A549 (cell line): ENCODE results near the gene WDCP. TPM values are rescaled to one million over a fixed set of nuclear protein-coding genes. Genes with fewer than 3 reads are reported as not detected.

ENCODE experiments used
- ATAC-seq, 2 experiments: fragments of 200-7000 bp in 1 of 2; fragments of >200 bp in 1 of 2; cut with Nextera tagmentation in 1 of 2; cut with Tn5 transposase in 1 of 2; 3 replicates each; pipeline versions ENCODE4 v1.8.0 to v1.9.1; 2018 to 2020; ENCODE audit warnings: mild to moderate bottlenecking in 1 of 2, moderate library complexity in 1 of 2
- CTCF ChIA-PET: fragments of 300-600 bp; sonication (Branson Sonifier 250); formaldehyde crosslinking; extraction: SDS; loops from one replicate; lab custom pipeline; 2021; ENCODE audit warnings: antibody characterized with exemption, inconsistent platforms; lab: Yijun Ruan, JAX
- POLR2A ChIA-PET: fragments of 350-600 bp; formaldehyde crosslinking; extraction: SDS; loops from one replicate; lab custom pipeline; 2021; ENCODE audit warnings: antibody characterized with exemption, inconsistent platforms; lab: Yijun Ruan, JAX
- DNase-seq, 2 experiments: peaks; one replicate each; pipeline versions ENCODE4 v3.0.0 to v3.0.0-alpha.2; 2011 to 2016; ENCODE audit warnings: low read depth in 1 of 2, low spot score in 1 of 2
- FAIRE-seq: peaks from 2 replicates; lab custom pipeline; 2011; peaks lifted over from hg19 to GRCh38; lab: Jason Lieb, UNC
- H3K27ac ChIP-seq, 2 experiments: fragments of >200 bp; sonication (Bioruptor Twin); formaldehyde crosslinking; 3 replicates each; pipeline ENCODE4 v1.5.1; 2016 to 2017
- H3K4me1 ChIP-seq: fragments of >200 bp; sonication (Bioruptor Twin); formaldehyde crosslinking; 3 replicates; pipeline ENCODE4 v1.6.1; 2016
- H3K4me2 ChIP-seq: fragments of >200 bp; sonication (Bioruptor Twin); formaldehyde crosslinking; 3 replicates; pipeline ENCODE4 v1.6.1; 2016
- H3K4me3 ChIP-seq: fragments of >200 bp; sonication (Bioruptor Twin); formaldehyde crosslinking; 3 replicates; pipeline ENCODE4 v1.5.1; 2016
- H3K9me3 ChIP-seq: fragments of >200 bp; sonication (Bioruptor Twin); formaldehyde crosslinking; 3 replicates; pipeline ENCODE4 v1.6.1; 2016
- ATOH8 ChIP-seq: fragments of 250-450 bp; sonication (Bioruptor Pico); IDR thresholded peaks from 2 replicates; pipeline ENCODE4 v1.5.0; 2020; ENCODE audit warnings: low read depth, mild to moderate bottlenecking, moderate library complexity
- BCL3 ChIP-seq: fragments of >200 bp; sonication (Bioruptor Twin); formaldehyde crosslinking; IDR thresholded peaks from 3 replicates; pipeline ENCODE4 v1.6.1; 2016
- CHD4 ChIP-seq: fragments of 200-600 bp; sonication (generic); IDR thresholded peaks from 2 replicates; pipeline ENCODE4 v1.6.1; 2016; ENCODE audit warnings: antibody characterized with exemption, mild to moderate bottlenecking, borderline replicate concordance
- CTCF ChIP-seq: fragments of >200 bp; sonication (Bioruptor Twin); formaldehyde crosslinking; IDR thresholded peaks from 3 replicates; pipeline ENCODE4 v1.5.1; 2016
- ELK1 ChIP-seq: fragments of 150-350 bp; IDR thresholded peaks from 2 replicates; pipeline ENCODE4 v1.6.1; 2014; ENCODE audit warnings: low read depth, mild to moderate bottlenecking, low read length
- FOSL2 ChIP-seq, 2 experiments: fragments of 450-650 bp in 1 of 2; fragments of >200 bp in 1 of 2; sonication (Bioruptor Twin) in 1 of 2; formaldehyde crosslinking; IDR thresholded peaks; 2 replicates each; pipeline versions ENCODE4 v1.5.0 to v1.6.1; 2016 to 2020; ENCODE audit warnings: mild to moderate bottlenecking in 1 of 2, moderate library complexity in 1 of 2
- FOXS1 ChIP-seq: fragments of 250-450 bp; sonication (Bioruptor Pico); IDR thresholded peaks from 2 replicates; pipeline ENCODE4 v1.5.0; 2020; ENCODE audit warnings: mild to moderate bottlenecking, moderate library complexity
- GATA3 ChIP-seq: IDR thresholded peaks from 2 replicates; pipeline ENCODE4 v1.6.1; 2012; ENCODE audit warnings: borderline replicate concordance
- HDAC2 ChIP-seq: fragments of 200-600 bp; sonication (generic); IDR thresholded peaks from 2 replicates; pipeline ENCODE4 v1.6.1; 2016
- KDM5A ChIP-seq: fragments of 200-600 bp; sonication (generic); IDR thresholded peaks from 2 replicates; pipeline ENCODE4 v1.6.1; 2016; ENCODE audit warnings: antibody characterized with exemption, mild to moderate bottlenecking
- MAFK ChIP-seq: fragments of 450-650 bp; IDR thresholded peaks from 2 replicates; pipeline ENCODE4 v1.6.1; 2014; ENCODE audit not compliant: partially characterized antibody
- MAX ChIP-seq: IDR thresholded peaks from 2 replicates; pipeline ENCODE4 v1.6.1; 2012
- NFE2L2 ChIP-seq: fragments of 150-350 bp; conservative IDR thresholded peaks from 2 replicates; pipeline ENCODE4 v1.6.1; 2014; ENCODE audit warnings: low read length
- NR3C1 ChIP-seq: fragments of >200 bp; sonication (Bioruptor Twin); formaldehyde crosslinking; IDR thresholded peaks from 3 replicates; pipeline ENCODE4 v1.6.1; 2017
- POLR2AphosphoS2 ChIP-seq: conservative IDR thresholded peaks from 2 replicates; pipeline ENCODE4 v1.6.1; 2012; ENCODE audit warnings: low read length, improper control_type of control experiment, inconsistent platforms
- RAD21 ChIP-seq, 2 experiments: fragments of >200 bp in 1 of 2; sonication (Bioruptor Twin) in 1 of 2; formaldehyde crosslinking in 1 of 2; IDR thresholded peaks in 1 of 2; conservative IDR thresholded peaks in 1 of 2; 2 replicates in 1 of 2; 3 replicates in 1 of 2; pipeline ENCODE4 v1.6.1; 2012 to 2018; ENCODE audit warnings: inconsistent platforms in 1 of 2
- RCOR1 ChIP-seq: fragments of 150-350 bp; IDR thresholded peaks from 2 replicates; pipeline ENCODE4 v1.6.1; 2014; ENCODE audit warnings: antibody characterized with exemption, low read length, low read depth
- SMC3 ChIP-seq: fragments of >200 bp; sonication (Bioruptor Twin); formaldehyde crosslinking; IDR thresholded peaks from 3 replicates; pipeline ENCODE4 v1.6.1; 2018; ENCODE audit warnings: inconsistent platforms
- SREBF2 ChIP-seq: fragments of 450-650 bp; IDR thresholded peaks from 2 replicates; pipeline ENCODE4 v1.6.1; 2014; ENCODE audit warnings: mild to moderate bottlenecking, moderate library complexity
- TP53 ChIP-seq: fragments of 250-450 bp; sonication (Bioruptor Pico); IDR thresholded peaks from 2 replicates; pipeline ENCODE4 v1.5.0; 2021; ENCODE audit warnings: mild to moderate bottlenecking, moderate library complexity
- ZNF302 ChIP-seq: fragments of 250-450 bp; sonication (Bioruptor Pico); IDR thresholded peaks from 2 replicates; pipeline ENCODE4 v1.9.0; 2021; ENCODE audit warnings: inconsistent platforms, mild to moderate bottlenecking, moderate library complexity
- WGBS: methylation state at CpG from one replicate; pipeline ENCODE4 v1.1.6; 2017; ENCODE audit errors: missing lambda C conversion rate; 5-methylcytosine and 5-hydroxymethylcytosine counted together
- polyA plus RNA-seq, 4 experiments: library from polyadenylated mRNA; depleted of rRNA in 3 of 4; stranded (reverse); fragments of >200 nt; fragmentation: RNase III in 1 of 4; extraction: RNeasy Plus Mini Kit Qiagen cat#74134 plus additional on column Dnase treatment in 1 of 4; gene quantifications; 2 replicates in 3 of 4; 3 replicates in 1 of 4; pipeline ENCODE4 v1.2.3, GENCODE V29; 2011 to 2017
- TF ChIP-seq, protein P1 (sequence below): fragments of >200 bp; sonication (Bioruptor Twin); formaldehyde crosslinking; IDR thresholded peaks from 2 replicates; pipeline ENCODE4 v1.6.1; 2016
- TF ChIP-seq, protein P2 (sequence below): fragments of 250-450 bp; sonication (Bioruptor Pico); IDR thresholded peaks from 2 replicates; pipeline ENCODE4 v1.5.0; 2021; ENCODE audit warnings: mild to moderate bottlenecking, moderate library complexity, borderline replicate concordance

WDCP gene
- polyA plus RNA-seq, 2 of the 4 experiments (the other 2 are of a cell fraction), result 12.7 to 20.8 TPM

- WGBS, result 92% methylated on average over 17 of the region's 17 CpGs
- no peak for DNase-seq
- H3K27ac ChIP-seq, result no peak overlapping the region
Observed at GRCh38 chr2:24024996-24025663, 22.1 kb downstream of the WDCP start.

DNA sequence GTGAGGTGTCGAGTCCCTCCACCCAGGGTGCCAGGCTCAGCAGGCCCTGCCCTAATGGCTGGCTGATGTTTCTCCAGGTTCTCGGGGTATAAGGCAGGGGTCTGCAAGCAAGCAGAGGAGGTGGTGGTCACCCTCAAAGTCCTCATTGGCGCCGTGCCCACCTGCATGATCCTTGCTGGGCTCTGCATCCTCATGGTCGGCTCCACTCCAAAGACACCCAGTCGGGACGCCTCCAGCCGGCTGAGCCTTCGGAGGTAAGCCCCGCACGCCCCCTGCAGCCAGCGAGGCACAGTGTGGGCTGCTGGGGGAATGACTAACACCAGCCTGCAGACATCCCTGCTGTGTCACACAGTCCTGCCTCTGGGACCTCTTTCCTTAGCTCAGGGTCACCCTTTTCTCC, 23.2 kb downstream of the WDCP start:
- WGBS, result 25% methylated on average over 11 of the region's 12 CpGs
- DNase-seq (peak; percentile 62 to 69), FAIRE-seq (no peak), ATAC-seq (peak; percentile 86 to 93)
- Histone ChIP-seq H3K4me1 (peaks cover 26% of the 10 kb centered on the region), H3K27ac (peak overlapping the region; percentile 39 to 62; a peak in 4 of 6 replicates), H3K4me3 (no peak overlapping the region), H3K9me3 (no peaks in the 10 kb centered on the region), H3K4me2 (peak overlapping the region; percentile 23; the same call in 1 of the 3 replicates)
- ChIA-PET CTCF (interaction anchor here (0.6 to 6.3 kb wide), 15 partner anchors 9 to 358 kb away, joined by 3 to 43 read pairs (median 4); partner anchors contain the start of genes ATAD2B and WDCP), POLR2A (no interaction called here)
- TF ChIP-seq SREBF2, result no peak
- TF ChIP-seq CTCF, result peak; percentile 58
- no peak for TF ChIP-seq MAFK
- TF ChIP-seq, protein P1, sequence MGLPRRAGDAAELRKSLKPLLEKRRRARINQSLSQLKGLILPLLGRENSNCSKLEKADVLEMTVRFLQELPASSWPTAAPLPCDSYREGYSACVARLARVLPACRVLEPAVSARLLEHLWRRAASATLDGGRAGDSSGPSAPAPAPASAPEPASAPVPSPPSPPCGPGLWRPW, result no peak
- peak; percentile 83 for TF ChIP-seq SMC3
- no peak for TF ChIP-seq NR3C1
- 0 out of 2 replicates have a peak, but pooled peaks have one; percentile 18 for TF ChIP-seq MAX
- no peak for TF ChIP-seq ATOH8 (CRISPR knock-in tag)
- no peak for TF ChIP-seq KDM5A
- TF ChIP-seq FOSL2 (IDR thresholded peaks at IDR 0.05), result no peak
- TF ChIP-seq FOSL2 (CRISPR knock-in tag; IDR thresholded peaks at IDR 0.05), result peak; percentile 36; the same call in 1 of the 2 replicates
- TF ChIP-seq RCOR1, result no peak
- TF ChIP-seq FOXS1 (CRISPR knock-in tag), result no peak
- TF ChIP-seq RAD21 (conservative IDR thresholded peaks at IDR 0.05 in 1 of 2, IDR thresholded peaks at IDR 0.05 in 1 of 2), result peak; percentile 81 to 86
- no peak for TF ChIP-seq BCL3
- no peak for TF ChIP-seq POLR2AphosphoS2
- TF ChIP-seq NFE2L2, result no peak
- TF ChIP-seq HDAC2, result no peak
- TF ChIP-seq, protein P2, sequence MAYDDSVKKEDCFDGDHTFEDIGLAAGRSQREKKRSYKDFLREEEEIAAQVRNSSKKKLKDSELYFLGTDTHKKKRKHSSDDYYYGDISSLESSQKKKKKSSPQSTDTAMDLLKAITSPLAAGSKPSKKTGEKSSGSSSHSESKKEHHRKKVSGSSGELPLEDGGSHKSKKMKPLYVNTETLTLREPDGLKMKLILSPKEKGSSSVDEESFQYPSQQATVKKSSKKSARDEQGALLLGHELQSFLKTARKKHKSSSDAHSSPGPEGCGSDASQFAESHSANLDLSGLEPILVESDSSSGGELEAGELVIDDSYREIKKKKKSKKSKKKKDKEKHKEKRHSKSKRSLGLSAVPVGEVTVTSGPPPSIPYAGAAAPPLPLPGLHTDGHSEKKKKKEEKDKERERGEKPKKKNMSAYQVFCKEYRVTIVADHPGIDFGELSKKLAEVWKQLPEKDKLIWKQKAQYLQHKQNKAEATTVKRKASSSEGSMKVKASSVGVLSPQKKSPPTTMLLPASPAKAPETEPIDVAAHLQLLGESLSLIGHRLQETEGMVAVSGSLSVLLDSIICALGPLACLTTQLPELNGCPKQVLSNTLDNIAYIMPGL (CRISPR knock-in tag), result no peak
- no peak for TF ChIP-seq ELK1
- no peak for TF ChIP-seq CHD4

More at GRCh38 chr2:24024996-24025663, 22.1 kb downstream of the WDCP start:
- Histone ChIP-seq H3K4me1 (peaks cover 26% of the 10 kb centered on the region), H3K4me2 (no peak overlapping the region), H3K4me3 (no peak overlapping the region), H3K9me3 (no peaks in the 10 kb centered on the region)
- ChIA-PET POLR2A (interaction anchor here (1.0 kb wide), 1 partner anchor 9 kb away, joined by 4 read pairs; no protein-coding TSS in a partner anchor), CTCF (interaction anchor here (0.5 to 6.3 kb wide), 12 partner anchors 8 to 221 kb away, joined by 3 to 43 read pairs (median 4); partner anchors contain the start of genes ATAD2B and TP53I3)
- FAIRE-seq, result no peak
- ATAC-seq, result no peak
- TF ChIP-seq ZNF302 (CRISPR knock-in tag) (no peak), TP53 (CRISPR knock-in tag) (no peak), KDM5A (no peak), GATA3 (no peak)
